OCI-LY1 (cell line): ENCODE measurements around the gene NCEH1.
"Not testable (repeated sequence)": the region's sequence is repeated elsewhere in the genome, so short reads cannot be mapped to it uniquely, and the experiment has no call there.

Experiments
- EZH2 ChIP-seq: fragments of 200-600 bp; sonication (generic), shearing (Covaris generic); IDR thresholded peaks from 2 replicates; pipeline ENCODE4 v1.8.0; 2017; ENCODE audit warnings: borderline replicate concordance, mixed run types, mild to moderate bottlenecking, antibody characterized with exemption, low read length, moderate library complexity, mixed read lengths
- TF ChIP-seq, protein P1 (sequence below): fragments of 200-600 bp; sonication (generic), shearing (Covaris generic); IDR thresholded peaks from 2 replicates; pipeline ENCODE4 v1.5.1; 2017; ENCODE audit warnings: mild to moderate bottlenecking, antibody characterized with exemption, low read length, moderate library complexity, mixed read lengths

GRCh38 chr3:172594900-172595663, 115.8 kb downstream of the NCEH1 start:
- TF ChIP-seq, protein P1, sequence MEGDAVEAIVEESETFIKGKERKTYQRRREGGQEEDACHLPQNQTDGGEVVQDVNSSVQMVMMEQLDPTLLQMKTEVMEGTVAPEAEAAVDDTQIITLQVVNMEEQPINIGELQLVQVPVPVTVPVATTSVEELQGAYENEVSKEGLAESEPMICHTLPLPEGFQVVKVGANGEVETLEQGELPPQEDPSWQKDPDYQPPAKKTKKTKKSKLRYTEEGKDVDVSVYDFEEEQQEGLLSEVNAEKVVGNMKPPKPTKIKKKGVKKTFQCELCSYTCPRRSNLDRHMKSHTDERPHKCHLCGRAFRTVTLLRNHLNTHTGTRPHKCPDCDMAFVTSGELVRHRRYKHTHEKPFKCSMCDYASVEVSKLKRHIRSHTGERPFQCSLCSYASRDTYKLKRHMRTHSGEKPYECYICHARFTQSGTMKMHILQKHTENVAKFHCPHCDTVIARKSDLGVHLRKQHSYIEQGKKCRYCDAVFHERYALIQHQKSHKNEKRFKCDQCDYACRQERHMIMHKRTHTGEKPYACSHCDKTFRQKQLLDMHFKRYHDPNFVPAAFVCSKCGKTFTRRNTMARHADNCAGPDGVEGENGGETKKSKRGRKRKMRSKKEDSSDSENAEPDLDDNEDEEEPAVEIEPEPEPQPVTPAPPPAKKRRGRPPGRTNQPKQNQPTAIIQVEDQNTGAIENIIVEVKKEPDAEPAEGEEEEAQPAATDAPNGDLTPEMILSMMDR: not testable (repeated sequence)
- not testable (repeated sequence) for TF ChIP-seq EZH2
